Dendritic cell treated with granulocyte-macrophage colony-stimulating factor and Interleukin-4, amounts not matched to agents 40 ng/mL and 50 ng/mL, for 4 days (primary cell): ENCODE results near the gene XPO5.

ENCODE experiments used
- H3K27ac Mint-ChIP-seq: one replicate; pipeline ENCODE4 v1.8.0; 2022; ENCODE audit warnings: mild to moderate bottlenecking, mixed read lengths
- H3K27me3 Mint-ChIP-seq: one replicate; pipeline ENCODE4 v1.8.0; 2022; ENCODE audit warnings: mild to moderate bottlenecking, mixed read lengths
- H3K36me3 Mint-ChIP-seq: one replicate; pipeline ENCODE4 v1.8.0; 2022; ENCODE audit warnings: low read depth, mixed read lengths
- H3K4me1 Mint-ChIP-seq: one replicate; pipeline ENCODE4 v1.8.0; 2022; ENCODE audit warnings: low read depth, mixed read lengths
- H3K4me3 Mint-ChIP-seq: one replicate; pipeline ENCODE4 v1.8.0; 2022; ENCODE audit warnings: mild to moderate bottlenecking, moderate library complexity, mixed read lengths
- H3K9me3 Mint-ChIP-seq: one replicate; pipeline ENCODE4 v1.8.0; 2022; ENCODE audit warnings: mixed read lengths
- intact Hi-C: fragments of 100-400 bp; cut with micrococcal nuclease; formaldehyde crosslinking; loops from one replicate; pipeline ENCODE4 v1.15.0; 2022

Gene XPO5

DNA sequence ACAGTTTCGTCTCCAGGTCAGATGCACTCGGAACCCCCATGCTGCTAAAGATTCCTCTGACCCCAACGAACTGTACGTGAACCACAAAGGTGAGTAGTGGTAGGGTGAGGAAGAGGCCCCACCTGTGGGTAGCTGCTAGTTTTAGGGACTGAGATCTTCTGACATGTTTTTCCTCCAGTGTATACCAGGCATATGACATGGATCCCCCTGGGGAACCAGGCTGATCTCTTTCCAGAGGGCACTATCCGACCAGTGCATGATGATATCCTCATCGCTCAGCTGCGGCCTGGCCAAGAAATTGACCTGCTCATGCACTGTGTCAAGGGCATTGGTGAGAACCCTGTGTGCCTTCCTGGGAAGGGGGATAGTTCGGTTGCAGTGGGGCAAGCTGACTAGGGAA, 55.7 kb downstream of the XPO5 start:
- intact Hi-C loops: no loop called here
- Mint-ChIP-seq H3K4me1 (peaks cover 13% of the 10 kb centered on the region), H3K27me3 (no peaks in the 10 kb centered on the region), H3K4me3 (no peak overlapping the region), H3K27ac (no peak overlapping the region), H3K9me3 (no peaks in the 10 kb centered on the region), H3K36me3 (no peaks in the 10 kb centered on the region)

DNA sequence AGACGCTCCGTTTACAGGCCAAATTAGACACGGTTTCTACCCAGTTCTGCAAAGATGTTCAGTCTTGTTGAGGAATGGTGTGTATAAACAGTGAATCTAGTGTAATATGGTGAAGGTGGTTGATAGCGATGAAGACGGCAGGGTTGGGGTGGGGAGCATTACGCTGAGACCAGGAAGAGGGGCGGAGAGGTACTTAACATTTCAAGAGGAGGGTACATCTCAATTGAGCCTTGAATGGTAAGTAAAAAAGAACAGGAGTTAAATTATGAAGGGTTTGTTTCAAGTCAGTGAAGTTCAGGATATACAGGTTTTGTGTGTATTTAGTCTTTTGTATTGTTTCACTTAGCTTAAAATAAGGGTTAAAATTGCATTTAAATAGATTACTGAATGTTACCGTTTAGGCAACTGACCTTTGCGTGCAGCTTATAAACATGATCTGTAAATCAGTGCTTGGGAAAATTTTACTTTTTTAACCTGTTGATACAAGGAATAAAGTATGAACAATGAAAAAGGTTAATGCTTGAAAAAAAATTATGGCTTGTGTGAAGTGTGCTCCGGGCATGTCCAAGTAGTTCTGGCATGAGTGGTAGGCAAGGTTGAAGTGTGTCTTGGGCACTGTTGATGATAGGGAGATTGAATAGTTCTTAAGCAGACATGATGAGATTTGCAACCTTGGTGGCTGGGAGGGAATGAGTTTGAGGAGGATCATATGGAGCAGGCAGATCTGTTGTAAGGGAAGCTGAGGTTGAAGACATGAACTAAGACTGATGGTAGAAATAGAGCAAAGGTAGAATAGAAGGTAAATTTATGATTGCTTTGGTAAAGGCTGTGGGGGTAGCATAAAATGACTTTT, 58.1 kb downstream of the XPO5 start:
- Mint-ChIP-seq H3K4me3 (no peak overlapping the region), H3K4me1 (peaks cover 33% of the 10 kb centered on the region), H3K27me3 (no peaks in the 10 kb centered on the region), H3K9me3 (no peaks in the 10 kb centered on the region), H3K36me3 (no peaks in the 10 kb centered on the region), H3K27ac (no peak overlapping the region)
- intact Hi-C loops: no loop called here

DNA sequence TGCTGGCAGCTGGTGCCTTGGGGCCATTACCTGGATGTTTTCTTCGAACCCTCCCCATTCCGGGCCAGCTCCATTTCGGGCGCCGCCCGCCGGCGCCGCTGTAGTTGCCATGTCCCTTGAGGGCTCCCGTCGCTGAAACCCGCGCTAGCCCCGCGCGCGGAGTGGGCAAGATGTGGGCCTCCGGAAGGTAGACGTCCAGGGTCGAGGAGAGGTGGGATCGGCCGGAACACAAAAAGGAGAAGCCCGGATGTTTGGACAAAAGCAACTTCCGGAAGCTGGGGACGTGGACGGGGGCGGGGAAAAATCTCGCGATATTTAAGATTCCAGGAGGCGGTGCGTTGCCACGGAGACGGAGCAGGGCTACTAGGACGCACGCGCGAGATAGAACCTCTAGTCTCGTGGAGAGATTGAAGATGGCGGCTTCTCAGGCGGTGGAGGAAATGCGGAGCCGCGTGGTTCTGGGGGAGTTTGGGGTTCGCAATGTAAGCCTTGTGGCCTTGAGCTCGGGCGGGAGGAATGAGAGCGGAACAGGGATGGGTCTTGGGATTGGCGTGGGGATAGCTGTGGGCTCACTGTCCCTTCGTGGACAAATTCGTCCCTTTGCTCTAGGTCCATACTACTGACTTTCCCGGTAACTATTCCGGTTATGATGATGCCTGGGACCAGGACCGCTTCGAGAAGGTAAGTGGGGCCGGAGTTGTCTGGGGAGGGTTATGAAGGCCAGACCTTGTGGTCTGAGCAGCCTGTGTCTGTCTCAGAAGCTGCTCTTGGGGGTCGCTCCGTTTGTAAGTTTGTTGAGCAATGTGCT, 58.9 kb downstream of the XPO5 start, which contains the start of the genes POLR1C and YIPF3:
Gene POLR1C (plus strand): TSS at position 393 of the 808 bp plus-strand sequence. CDS start 21 bp downstream, at position 414.
Gene YIPF3 (minus strand): TSS at position 230 of the 808 bp plus-strand sequence. CDS start 119 bp downstream, at position 111.
- no peak within 1 kb of the TSS for H3K4me3 Mint-ChIP-seq
- H3K36me3 Mint-ChIP-seq: no peaks in the 10 kb centered on the region
- H3K9me3 Mint-ChIP-seq: no peaks in the 10 kb centered on the region
- H3K27ac Mint-ChIP-seq: no peak within 1 kb of the TSS
- H3K4me1 Mint-ChIP-seq: peaks cover 41% of the 10 kb centered on the region
- intact Hi-C loops: no loop called here
- H3K27me3 Mint-ChIP-seq: no peaks in the 10 kb centered on the region

DNA sequence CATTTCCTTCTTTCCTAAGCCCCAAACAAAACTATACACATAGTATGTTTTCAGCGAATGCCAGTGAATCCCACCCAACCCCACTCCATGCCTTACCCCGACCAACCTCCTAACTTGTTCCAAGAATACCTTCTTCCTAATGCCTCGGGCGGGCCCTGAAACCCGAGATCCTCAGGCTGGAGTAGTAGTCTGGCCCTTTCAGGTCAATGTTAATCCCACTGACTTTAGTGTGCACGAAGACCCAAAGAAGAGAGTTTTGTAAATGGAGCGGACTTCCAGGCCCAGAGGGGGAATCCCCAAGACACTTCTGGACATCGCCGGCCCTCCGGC, 59.5 kb downstream of the XPO5 start:
- H3K27me3 Mint-ChIP-seq: no peaks in the 10 kb centered on the region
- H3K9me3 Mint-ChIP-seq: no peaks in the 10 kb centered on the region
- peaks cover 47% of the 10 kb centered on the region for H3K4me1 Mint-ChIP-seq
- no peak overlapping the region for H3K4me3 Mint-ChIP-seq
- intact Hi-C loops: no loop called here
- no peaks in the 10 kb centered on the region for H3K36me3 Mint-ChIP-seq
- H3K27ac Mint-ChIP-seq: no peak overlapping the region

DNA sequence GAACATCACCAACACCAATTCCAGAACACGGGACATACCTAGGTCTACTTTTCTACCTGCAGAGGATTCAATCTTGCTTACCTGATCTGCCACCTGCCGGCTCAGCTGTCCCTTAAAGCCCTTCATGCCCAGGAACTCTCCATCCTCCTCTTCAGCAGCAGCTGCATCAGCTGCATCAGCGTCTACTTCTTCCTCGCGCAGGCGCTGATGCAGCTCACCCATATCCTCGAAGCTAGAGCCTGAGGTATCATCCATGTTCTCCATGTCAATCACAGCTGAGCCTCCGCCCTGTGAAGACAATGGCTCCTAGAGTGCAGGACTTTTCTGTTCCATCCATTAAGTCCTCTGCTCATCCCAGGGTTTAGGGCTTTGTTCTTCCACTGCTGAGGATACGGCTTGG, 60.0 kb downstream of the XPO5 start:
- Mint-ChIP-seq H3K9me3 (no peaks in the 10 kb centered on the region), H3K4me1 (peaks cover 49% of the 10 kb centered on the region), H3K36me3 (no peaks in the 10 kb centered on the region), H3K27me3 (no peaks in the 10 kb centered on the region), H3K4me3 (no peak overlapping the region), H3K27ac (no peak overlapping the region)
- intact Hi-C loops: no loop called here

DNA sequence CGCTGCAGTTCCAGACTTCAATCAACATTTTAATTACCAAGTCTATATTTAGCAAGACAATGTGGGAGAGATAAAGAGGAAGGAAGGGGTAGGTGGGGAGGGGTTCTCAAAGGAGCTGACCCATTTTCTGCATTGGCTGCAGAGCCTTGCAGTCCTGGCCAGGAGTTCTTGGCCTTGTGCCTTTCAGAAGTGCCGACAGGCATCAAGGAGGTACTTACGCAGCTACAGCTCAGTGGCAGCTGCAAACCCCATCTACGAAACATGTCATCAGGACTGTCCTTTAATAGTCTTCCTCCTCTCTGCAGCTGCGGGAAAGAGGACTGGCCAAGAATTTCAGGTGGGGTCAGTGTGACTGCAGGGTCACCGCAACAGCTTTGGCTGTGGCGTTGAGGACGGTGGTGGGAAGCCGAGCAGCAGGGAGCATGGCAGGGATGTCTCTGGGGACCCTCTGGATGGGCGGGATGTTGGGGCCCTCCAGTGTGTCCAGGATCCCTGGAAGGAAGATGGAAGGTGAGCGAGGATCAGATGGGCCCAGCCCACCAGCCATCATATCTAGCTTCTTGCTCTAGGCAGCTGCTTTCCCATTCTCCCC, 63.9 kb downstream of the XPO5 start:
- Mint-ChIP-seq H3K9me3 (no peaks in the 10 kb centered on the region), H3K4me3 (no peak overlapping the region), H3K27ac (no peak overlapping the region), H3K4me1 (peaks cover 79% of the 10 kb centered on the region), H3K36me3 (no peaks in the 10 kb centered on the region), H3K27me3 (peaks cover 27% of the 10 kb centered on the region)
- intact Hi-C loops: no loop called here

DNA sequence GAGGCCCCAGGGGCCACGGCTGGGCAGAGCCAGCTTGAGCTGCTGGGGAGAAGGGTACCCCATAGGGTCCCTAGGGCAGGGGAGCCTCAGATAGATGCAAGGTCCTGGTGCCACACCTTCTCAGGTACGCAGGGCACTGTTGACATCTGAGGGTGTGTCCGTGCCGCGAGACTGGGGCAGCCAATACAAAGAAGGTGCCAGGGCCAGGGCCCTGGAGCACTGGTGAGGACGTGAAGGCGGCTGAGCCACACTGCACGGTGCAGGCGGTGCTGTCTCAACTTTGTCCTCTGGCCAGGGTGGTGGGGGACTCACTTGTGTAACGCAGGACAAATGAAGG, 65.0 kb downstream of the XPO5 start:
- Mint-ChIP-seq H3K9me3 (no peaks in the 10 kb centered on the region), H3K4me1 (peaks cover 74% of the 10 kb centered on the region), H3K36me3 (peaks cover 9% of the 10 kb centered on the region), H3K4me3 (peak overlapping the region; percentile 64), H3K27me3 (peaks cover 29% of the 10 kb centered on the region), H3K27ac (no peak overlapping the region)
- intact Hi-C loops: no loop called here

DNA sequence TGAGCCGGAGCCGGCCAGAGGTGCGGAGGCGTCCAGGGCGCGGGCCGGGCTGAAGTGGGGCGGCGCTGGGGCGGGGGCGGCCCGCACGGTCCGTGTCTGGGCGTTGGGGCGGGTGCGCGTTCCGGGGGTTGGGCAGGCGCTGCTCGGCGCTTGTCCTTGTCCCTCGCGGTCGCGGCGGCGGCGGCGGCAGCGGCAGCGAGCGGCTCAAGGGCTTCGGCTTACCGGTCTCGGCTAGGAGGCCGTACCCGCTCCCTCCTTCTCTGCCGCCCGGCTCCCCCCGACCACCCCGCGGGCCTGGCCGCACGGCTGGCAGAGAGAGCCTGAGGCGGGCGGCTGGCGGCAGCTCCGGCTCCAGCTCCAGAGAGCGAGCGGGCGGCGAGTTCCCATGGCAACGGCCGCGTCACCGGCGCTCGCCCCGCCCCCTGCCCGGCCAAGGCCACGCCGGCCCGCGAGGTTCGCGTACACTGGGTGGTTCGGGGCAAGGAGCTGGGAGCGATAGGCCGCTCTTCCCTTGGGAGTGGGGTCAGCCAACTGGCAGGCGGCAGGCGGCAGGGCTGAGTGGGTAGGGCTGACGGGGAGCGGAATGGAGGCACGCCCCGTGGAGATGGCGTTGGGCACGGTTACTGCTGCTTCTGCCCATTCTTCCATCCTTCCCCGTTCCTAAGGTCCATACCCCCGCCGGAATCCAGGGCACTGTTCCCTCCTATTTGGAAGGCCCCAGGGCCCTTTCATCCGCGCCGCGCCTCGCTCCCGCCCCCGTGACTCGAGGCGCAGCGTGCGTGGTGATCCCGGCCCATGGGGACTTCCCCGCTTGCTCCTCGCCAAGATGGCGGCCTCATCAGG, 65.6 kb downstream of the XPO5 start, which contains the start of gene LRRC73:
Gene LRRC73 (minus strand): TSS at position 363 of the 843 bp plus-strand sequence. CDS start 561 bp downstream, outside the sequence.
- peaks cover 15% of the 10 kb centered on the region for H3K36me3 Mint-ChIP-seq
- H3K27ac Mint-ChIP-seq: no peak within 1 kb of the TSS
- peaks cover 29% of the 10 kb centered on the region for H3K27me3 Mint-ChIP-seq
- H3K4me1 Mint-ChIP-seq: peaks cover 68% of the 10 kb centered on the region
- no peaks in the 10 kb centered on the region for H3K9me3 Mint-ChIP-seq
- intact Hi-C loops: loop anchor here (5.0 kb wide), 1 partner anchor 143 kb away; the partner anchor contains the start of gene ZNF318
- peak within 1 kb of the TSS; percentile 64 for H3K4me3 Mint-ChIP-seq

DNA sequence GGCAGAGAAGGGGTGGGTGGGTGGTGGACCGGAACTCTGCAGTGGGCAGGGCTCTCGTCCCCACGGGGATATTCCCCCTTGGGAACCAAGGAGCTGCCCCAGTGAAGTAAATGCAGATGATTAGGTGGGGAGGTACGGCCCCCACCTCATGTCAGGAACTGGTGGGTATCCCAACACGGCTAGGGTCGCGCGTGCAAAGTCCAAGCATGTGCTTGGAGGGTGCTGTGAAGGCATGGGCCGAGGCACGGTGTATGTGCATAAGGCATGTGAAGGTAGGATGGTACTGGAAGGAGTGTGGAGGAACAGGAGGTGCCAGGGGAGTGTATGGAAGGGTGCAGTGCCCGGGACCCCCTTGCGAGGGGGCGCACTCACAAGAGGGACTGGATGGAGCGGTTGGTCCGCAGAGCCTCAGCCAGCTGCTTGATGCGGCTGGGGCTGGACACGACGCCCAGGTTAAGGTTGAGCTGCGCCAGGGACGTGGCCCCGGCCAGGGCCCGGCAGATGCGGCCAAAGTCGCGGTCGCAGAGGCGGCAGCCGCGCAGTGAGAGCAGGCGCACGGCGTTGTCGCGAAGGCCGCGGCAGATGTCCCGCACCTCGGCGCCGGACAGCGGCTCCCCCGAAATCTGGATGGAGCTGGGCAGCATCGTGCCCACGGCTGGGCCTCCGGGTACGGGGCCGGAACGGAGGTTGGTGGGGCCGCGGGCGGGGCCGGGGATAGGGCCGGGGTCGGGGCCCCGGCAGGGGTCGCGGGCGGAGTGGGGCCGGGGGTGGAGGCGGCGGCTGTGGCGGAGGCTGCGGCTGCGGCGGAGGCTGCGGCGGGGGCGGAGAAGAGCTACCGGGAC, 66.5 kb downstream of the XPO5 start:
- peaks cover 24% of the 10 kb centered on the region for H3K36me3 Mint-ChIP-seq
- peaks cover 29% of the 10 kb centered on the region for H3K27me3 Mint-ChIP-seq
- peaks cover 62% of the 10 kb centered on the region for H3K4me1 Mint-ChIP-seq
- H3K4me3 Mint-ChIP-seq: peak overlapping the region; percentile 64
- no peaks in the 10 kb centered on the region for H3K9me3 Mint-ChIP-seq
- intact Hi-C loops: loop anchor here (5.0 kb wide), 1 partner anchor 142 kb away; the partner anchor contains the start of gene ZNF318
- H3K27ac Mint-ChIP-seq: no peak overlapping the region

DNA sequence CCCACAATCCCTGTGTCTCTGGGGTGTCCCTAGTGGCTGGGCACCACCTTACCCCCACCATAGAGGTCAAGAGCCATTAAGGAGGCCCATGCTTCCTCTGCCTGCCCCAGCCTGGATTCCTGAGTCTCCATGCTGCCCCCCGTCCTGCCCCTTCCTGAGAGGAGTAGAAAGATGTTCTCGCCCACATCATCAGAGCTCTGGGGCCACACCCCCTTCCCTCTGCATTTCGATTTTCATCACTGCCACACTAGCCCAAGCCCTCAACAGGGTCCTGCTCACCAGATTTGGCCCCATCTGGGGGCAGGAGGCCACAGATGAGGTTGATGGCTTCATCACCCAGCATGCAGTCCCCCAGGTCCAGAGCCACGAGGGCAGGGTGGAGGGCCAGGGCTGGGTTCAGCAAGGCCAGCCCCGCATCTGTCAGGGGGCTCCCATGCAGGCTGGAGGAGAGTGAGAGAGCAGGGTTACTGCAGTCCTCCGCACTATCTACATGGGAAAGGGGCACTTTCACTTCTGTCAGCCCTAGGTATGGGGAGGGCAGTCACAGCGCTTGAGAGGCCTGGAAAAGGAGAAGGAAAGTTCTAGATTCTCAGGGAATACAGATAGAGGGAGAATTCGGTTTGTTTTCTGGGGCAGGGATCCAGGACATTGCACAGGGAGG, 67.2 kb downstream of the XPO5 start:
- peaks cover 56% of the 10 kb centered on the region for H3K4me1 Mint-ChIP-seq
- peaks cover 29% of the 10 kb centered on the region for H3K27me3 Mint-ChIP-seq
- H3K4me3 Mint-ChIP-seq: peak overlapping the region; percentile 64
- peaks cover 31% of the 10 kb centered on the region for H3K36me3 Mint-ChIP-seq
- intact Hi-C loops: loop anchor here (5.0 kb wide), 1 partner anchor 141 kb away; the partner anchor contains the start of gene ZNF318
- H3K9me3 Mint-ChIP-seq: no peaks in the 10 kb centered on the region
- H3K27ac Mint-ChIP-seq: no peak overlapping the region

DNA sequence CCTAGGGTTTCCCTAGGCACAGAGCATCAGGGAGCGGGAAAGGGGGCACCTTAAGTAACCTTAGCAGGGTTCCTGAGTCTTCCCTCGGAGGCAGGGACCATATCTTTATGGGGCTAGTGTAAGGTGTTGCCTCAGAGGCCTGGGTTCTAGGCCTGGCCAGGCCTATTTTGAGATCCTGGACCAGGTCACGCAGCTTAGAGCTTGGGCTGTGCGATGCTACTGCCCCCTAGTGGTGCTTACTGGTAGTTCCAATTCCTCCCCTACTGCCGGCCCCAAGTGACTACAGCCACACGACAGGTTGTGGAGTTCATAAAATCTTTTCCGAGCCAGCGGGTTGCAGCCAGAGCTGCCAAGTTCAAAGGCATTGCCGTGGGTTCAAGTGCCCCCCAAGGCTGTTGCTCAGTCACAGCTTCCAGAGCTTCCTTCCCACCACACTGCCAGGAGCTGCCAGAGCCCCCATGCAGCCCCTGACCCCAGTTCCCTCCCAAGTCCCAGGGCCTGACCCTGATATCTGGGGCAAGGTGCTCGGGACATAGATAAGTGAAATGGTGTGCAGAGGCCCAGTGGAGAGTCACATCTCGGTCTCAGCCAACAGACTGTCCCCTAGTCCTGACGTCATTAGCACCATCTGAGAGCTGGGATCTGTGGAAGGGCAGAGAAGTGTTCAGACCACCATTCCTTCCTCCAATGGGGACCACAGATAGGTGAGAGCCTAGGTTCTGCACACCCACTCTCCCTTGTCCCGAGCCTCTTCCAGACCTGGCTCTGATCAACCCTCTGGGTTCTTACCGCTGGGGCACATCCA, 69.0 kb downstream of the XPO5 start:
- H3K27me3 Mint-ChIP-seq: peaks cover 29% of the 10 kb centered on the region
- no peak overlapping the region for H3K27ac Mint-ChIP-seq
- peaks cover 38% of the 10 kb centered on the region for H3K4me1 Mint-ChIP-seq
- H3K36me3 Mint-ChIP-seq: peaks cover 49% of the 10 kb centered on the region
- H3K9me3 Mint-ChIP-seq: no peaks in the 10 kb centered on the region
- H3K4me3 Mint-ChIP-seq: no peak overlapping the region
- intact Hi-C loops: loop anchor here (1.0 to 5.0 kb wide), 3 partner anchors 53 to 244 kb away; partner anchors contain the start of gene ZNF318
